D341Med (cell line): ENCODE data around the gene DEPP1.

Source experiments
- DNase-seq: peaks from one replicate; pipeline ENCODE4 v3.0.0; 2012; ENCODE audit warnings: low spot score

The DEPP1 gene

DNA sequence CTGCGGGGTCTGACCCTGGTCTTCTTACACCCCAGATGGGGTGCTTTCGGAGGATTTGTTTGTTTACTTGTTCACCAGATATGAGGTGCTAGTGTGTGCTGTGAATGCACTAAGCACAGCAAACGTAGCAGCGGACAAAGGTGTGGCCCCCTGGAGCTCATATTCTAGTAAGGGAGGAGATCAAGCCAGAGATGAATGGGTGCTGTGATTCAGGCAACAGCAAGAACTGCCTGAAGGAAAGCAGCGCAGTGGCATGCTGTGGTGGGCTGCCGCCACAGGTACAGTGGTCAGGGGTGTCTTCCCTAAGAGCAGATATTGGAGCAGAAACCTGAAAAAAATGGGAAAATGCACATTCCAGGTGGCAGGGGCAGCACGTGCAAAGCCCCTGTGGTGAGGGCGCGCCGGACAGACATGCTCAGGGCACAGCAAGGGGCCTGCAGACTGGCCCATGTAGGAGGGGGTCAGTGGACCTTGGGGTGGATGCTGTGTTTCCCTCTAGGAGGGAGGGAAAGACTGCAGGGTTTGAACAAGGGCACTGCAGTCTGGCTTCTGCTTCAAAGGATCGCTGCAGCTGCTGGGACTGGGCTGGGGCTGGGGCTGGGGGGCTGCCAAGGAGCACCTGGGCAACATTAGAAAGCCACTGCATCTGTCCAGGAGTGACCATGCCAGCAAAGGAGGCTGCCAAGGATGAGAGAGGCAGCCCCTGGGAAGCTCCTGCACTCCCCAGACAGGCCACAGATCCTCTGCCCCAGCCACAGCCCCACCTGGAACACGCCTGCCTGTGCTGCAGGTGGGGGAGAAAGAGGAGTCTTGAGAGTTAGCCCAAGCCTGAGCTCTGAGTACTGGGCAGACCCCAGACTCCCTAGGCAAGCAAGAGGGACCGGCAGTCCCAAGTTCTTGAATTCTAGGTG lies 927 bp upstream of the DEPP1 start:
- DNase-seq = no peak

DNA sequence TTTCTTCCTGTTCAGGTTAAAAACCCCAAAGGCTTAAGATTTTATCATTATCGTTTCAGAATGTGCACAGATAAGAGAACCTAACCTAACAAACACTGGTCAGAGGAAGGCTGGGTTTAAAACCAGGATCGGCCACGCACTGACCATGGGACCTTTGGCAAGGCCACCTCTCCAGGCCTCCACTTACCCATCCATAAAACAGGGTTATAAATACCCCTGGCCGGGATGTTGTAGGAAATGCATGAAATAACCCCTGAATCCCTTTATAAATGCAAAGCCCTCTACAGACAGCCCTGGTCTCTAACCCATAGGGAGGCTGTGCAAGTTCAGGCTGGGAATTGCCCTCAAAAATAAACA lies 418 bp downstream of the DEPP1 start:
- no peak for DNase-seq

DNA sequence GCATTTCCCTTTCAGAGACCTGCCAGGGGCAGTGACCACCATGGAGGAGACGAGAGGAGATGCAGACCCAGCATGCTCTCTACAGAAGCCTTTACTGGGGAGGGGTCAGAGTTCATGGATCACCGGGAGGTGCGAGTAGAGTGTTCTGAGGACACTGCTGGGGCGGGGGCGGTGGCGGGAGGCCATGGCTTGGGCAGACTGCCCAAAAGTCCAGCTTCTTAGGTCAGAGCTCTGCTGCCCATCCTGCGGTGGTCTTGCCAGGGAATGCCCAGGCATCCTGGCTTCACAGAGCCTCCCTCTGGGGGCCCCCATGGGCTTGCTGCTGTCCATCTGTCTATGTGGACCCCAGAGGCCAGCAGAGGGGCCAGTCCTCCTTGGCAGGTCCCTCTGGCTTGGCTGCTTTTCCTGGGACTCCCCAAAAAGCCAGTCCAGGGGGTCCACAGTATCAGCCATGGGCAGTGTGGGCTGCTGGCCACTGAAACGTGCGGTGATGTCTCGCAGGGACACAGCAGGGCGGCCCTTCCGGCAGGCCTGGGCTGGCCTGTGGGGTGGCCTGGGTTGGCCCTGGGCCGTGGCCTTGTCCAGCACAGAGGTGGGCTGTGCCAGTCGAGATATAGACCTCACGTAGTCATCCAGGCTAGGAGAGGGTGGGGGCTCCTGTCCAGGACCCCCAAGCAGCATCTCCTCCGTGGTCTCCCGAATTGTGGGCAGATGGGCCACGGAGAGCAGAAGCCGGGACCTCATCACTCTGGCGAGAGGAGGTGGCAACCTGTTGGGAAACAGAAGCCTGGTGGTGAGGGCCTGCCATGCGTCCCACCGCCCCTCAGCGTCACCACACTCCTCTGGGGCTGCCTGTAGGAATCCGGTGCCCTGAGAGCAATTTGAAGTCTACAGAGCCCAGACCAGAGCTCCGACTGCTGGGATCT lies 1.1 kb downstream of the DEPP1 start:
- DNase-seq = no peak

DNA sequence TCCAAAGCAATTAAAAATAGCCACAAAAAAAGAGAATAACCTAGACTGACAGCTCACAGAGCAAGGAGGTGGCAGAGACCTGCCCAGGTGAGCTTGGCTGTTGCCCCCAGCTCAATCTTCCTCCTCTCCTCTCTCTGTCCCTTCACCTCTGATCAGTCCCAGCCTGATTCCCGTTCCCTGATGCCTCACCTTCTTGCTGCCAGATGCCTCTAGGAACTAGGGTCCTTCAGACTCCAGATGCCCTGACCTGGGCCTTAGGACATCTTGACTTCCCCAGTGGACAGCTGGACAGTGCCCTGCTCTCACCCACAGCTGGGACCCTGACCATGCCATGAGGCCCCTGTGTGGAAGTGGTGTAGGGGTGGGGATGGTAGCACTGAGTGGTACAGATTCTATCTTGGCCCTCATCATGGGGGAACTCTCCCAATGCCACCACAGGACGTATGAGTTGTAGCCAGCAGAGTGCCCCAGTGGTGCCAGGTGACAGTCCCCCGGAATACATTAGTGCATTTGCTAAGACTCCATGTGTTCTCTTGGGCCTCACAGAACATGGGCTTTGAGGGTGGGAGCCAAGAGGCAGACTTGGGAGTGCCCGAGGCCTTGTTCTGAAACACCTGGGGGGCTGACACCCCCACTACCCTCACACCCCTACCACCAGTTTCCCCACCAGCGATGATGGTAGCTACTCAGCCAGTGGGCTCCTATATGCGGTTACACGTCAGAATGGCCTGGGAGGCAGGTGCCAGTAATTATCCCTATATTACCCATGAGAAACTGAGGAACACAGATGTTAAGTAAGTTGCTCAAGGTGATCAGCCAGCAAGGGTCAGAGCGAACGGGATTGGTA lies 2.0 kb downstream of the DEPP1 start:
- no peak for DNase-seq

DNA sequence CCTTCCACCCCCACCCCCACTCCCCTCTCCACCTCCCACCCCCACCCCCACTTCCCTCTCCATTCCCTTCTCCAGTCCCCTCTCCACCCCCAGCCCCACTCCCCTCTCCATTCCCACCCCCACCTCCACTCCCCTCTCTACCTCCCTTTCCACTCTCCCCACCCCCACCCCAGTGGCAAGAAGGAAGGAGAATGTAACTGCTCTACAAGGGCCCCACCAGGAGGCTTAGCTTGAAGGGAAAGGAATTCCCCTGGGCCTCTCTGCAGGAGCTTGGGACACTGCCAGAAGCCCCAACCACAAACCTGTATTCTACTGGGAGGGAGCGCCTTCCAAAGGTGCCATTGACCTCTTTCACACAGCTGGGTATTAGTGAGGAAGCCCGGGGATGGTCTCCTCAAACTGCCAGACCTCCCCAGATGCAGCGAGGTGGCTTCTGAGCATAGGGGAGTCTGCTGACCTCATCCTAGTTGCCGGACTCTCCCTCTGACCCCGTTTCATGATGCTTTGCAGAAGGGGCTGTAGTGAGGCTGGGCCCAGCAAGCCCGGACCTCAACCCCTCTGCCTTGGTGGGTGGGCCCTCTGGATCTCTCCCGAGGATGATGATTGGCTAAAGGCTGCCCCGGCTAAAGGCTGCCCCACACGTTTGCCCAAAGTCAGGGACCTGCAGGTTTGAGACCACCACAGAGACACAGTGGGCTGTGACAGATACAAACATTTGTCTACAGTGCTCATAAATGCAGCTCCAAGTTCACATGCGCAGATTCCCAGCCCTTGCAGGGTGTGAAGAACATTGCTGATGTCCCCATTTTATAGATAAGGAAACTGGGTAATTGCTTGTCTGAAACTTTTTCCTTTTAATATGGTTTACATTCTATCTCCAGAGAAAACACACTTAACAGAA lies 2.9 kb downstream of the DEPP1 start:
- peak; percentile 76 for DNase-seq

DNA sequence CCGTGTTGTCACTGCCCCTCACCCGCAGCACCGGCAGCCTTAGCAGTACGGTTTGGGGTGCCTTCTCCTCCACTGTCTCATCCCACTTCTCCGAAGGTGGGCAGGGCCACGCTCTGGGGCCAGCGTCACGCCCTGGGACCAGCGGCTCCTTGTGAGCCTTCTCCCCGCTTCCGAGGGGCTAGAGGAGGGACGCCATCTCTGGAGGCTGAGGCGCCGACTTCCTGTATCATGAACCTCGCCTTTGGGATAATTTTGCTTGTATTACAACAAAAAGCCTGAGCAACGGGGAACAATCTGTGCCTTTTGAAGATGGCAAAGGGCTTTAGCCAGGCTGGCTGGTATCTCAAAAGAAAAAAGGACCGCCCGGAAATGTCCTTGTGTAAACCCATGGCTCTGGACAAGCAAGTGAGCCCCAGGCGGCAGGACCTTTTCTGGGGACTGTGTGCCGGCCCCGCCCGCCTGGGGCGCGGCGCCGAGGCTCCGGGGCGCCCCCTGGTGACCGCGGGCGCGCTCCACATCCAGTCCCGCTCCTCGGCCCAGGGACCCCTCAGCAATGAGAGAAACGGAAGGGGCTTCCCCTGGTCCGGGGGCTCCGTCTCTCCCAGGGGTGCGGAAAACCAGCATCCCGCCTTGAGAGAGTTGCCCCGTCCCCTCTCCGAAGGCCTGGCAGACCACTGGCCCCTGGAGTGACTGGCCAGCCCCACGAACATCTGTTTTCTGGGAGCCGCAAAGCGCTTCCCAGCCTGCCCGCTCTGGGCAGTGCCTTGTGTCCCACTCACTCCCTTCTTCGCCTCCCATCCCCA lies 3.8 kb downstream of the DEPP1 start:
- peak; percentile 95 for DNase-seq

DNA sequence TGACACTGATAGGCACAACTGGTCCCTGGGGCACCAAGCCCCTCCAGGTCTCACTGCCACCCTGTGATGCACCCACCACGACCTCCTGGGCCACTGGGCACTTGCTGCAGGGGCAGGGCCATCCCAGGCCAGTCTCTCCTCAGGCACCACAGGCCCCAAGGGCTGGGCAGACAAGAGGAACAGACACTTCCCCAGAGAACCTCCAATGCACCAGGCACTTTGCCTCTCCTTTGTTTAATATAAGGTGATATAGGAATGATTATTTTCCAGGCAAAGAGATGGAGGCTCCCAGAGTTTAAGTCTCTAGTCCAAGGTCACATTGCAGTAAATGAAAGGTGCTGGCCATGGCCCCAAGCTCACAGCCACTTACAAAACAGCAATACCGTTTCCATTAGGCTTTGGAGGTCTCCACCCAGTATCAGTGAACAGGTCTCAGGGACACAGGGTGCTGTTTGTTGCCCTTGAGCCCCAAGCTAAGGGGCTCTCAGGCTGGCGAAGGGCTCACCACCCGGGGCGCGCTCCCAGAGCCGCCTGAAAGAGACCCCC lies 4.5 kb downstream of the DEPP1 start:
- no peak for DNase-seq

DNA sequence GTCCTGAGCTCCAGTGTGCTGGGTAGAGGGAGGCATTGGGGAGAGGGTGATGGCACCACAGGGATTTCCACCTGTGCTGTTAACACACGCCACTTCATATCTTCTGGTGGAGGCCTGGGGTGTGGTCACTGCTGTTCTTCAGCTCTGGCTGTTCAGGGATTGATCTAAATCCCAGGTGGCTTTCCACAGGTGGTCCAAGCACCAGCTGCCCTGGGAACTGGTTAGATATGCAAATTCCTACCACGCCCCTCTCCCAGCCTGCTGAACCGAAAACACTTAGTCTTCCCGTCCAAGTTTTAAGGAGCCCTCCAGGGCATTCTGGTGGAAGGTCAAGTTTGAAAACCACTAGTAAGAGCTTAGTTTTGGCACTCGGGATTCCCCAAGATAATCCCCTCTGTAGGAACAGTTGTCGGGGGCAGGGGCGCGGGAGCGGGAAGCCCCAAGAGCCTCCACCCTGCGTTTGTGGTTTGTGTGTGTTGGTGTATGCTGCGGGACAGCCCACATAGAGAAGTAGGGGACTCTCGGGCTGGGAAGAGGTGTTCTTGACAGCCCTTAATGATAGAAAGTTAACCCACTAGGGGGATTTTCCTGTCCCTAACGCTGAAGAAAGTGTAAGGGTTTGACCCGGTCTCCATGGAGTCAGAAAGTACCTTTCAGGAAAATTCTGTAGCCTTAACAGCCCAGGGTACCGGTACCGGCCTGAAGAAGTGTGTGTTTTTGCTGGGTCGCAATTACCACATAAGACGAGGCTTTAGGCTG lies 5.1 kb downstream of the DEPP1 start:
- DNase-seq = no peak

DNA sequence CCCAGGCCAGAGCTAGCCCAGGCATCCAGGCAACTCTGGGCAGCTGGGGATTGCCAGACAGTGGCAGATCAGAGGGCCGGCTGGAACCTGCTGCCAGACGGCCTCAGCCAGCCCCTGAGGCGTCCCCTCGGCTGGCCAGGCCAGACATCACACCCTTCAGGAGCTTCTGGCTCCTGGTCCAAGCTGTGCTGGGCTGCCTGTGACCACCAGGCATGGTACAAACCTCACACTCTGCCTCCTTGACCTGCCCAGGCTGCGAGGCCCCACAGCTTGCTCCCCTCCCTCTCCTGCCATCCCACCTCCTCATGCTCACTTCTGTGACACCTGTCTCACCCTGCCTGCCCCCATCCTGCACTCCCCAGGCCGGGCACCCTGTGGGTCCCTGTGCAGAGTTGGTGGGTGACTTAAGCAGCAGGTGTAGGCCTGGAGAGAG lies 5.7 kb downstream of the DEPP1 start:
- no peak for DNase-seq

DNA sequence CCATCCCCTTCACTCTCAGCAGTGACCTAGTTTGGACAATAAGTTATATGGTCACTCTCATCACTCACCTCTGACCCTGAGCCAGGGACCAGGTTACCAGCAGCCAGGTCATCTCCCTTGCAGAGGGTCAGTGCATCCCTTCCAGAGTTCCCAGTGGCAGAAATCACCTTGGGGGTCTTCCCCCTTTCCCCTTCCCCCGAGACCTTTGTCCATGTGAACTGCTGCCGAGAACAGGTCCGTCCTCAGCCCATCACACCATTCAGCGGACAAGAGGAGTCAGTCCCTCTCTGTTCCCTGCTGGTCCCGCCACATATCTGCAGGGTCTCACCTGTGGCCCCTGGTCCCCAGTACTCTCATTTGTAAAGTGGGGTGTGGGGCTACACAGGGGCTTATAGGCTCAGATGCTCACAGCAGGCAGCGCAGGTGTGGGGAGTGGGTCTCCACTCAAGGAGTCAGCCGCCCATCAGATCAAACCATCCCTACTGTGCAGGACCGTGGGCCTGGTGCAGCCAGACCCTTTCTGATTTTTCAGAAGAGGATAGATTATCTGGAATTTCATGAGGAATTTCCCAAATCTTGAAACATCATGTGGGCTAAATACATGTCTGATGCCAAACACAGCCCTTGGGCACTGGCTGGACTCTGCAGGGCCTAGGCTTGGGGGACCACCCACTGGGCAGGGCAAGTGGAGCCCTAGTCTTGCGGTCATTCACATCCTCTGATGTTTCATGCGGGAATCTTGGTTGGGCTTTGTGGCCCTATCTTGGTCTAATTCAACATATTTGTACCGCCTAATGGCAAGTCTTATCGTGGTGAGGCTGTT lies 6.5 kb downstream of the DEPP1 start:
- DNase-seq = no peak

DNA sequence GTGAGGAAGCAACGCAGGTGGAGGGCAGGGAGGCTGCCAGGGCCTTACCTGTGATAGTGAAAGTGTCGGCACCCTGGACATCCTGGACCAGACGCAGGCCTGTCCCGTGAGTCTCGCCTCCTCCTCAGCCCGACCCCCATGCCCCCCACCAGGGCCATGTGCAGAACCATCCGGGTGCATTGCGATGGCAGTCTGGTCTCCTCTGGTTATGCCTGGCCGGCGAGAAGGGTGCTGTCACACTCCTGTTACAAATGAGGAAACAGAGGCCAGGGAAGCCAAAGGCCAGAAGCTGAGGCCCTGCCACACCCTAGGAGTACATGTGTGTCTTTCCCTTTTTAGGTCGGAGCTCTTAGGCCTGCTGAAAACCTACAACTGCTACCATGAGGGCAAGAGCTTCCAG lies 7.2 kb downstream of the DEPP1 start:
- DNase-seq = no peak

DNA sequence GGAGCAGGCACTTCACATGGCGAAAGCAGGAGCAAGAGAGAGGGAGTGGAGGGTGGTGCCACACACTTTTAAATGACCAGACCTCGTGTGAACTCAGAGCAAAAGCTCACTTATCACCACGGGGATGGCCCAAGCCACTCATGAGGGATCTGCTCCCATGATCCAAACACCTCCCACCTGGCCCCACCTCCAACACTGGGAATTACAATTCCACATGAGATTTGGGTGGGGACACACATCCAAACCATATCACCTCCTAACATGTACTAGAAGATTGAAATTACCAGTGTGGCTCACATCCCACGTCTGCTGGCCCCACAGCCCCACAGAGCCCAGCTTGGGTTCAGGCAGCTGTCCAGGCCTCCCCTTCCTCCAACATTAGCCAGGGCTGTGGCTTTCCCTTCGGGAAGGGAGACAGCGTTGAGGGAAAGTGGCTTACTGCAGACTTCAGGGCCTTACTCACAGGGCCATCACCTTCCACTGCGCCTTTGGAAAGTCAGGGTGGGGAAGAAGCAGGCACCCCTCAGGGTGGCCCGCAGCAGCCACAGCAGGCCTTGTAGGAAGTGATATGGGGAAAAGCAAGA lies 7.7 kb downstream of the DEPP1 start:
- DNase-seq = no peak

DNA sequence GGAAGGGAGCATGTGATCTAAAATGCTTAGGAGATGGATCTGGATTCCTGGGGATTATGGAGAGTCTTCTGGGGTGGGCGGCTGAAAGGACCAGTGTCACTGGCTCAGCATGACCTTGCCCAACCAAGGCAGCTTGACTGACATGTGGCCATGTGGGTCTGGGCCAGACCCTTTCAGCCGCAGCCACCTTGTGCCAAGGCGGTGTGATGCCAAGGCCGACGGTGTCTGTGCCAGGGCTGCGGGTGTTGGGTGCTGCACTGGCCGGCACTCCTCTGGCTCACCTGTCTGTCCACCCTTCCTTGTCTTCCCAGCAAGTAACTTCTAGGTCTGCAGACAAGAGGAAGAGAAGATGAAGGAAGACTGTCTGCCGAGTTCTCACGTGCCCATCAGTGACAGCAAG lies 8.8 kb downstream of the DEPP1 start:
- DNase-seq = no peak

DNA sequence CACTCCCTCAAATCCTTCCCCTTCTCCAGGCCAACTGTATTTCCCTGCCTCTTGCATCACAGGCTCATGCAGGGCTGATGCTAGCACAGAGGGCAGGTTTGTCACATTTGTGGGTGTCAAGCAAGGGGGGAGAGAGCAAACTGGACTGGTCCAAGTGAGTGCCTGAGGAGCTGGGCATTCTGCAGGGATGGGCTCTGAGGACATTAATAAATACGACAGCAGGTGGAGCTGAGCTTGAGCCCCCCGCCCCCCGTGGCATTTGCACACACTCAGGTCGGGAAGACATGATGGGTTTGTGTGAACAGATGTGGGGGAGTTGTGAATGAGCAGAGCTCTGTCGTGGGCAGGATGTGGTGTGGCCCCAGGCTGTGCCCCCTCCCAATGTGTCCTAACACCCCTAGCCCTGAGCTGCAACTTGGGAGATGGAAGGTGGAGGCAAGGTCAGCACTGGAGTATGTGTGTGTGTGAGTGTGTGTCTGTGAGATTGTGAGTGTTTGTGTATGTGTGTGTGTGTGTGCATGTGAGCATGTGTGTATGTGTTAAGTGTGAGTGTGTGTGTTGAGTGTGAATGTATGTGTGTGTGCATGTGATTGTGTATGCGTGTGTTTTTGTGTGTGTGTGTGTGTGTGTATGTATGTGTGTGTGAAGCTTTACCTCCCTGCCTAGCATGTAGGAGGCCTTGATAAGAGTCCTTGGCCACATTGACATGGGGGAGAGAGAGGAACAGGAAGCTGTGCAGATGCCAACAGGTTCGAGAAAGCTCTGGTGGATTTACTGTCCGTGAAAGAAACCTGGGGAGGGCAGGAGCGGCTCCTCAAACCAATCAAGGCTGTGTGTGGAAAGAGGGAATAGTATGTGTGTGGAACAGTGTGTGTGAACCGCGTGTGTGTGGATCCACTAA lies 9.9 kb downstream of the DEPP1 start:
- no peak for DNase-seq

DNA sequence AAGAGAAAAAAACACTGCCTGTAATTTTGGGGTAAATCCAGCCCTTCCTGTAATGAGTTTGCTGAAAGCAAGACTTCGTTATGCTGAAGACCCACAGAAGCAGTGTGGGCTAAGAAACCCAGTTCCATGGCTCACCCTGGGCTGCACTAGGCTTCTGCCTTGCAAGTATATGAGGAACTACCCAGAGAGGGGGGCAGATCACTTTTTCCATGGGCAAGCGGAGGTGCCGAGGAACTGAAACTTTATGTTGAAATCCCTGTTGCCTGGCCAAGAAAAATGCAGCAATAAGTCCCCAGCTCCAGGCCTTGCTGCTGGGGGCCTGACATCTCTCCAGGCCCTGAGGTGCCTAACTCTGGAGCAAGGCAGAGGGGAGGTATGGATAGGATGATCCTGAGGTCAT lies 10.5 kb downstream of the DEPP1 start:
- no peak for DNase-seq

DNA sequence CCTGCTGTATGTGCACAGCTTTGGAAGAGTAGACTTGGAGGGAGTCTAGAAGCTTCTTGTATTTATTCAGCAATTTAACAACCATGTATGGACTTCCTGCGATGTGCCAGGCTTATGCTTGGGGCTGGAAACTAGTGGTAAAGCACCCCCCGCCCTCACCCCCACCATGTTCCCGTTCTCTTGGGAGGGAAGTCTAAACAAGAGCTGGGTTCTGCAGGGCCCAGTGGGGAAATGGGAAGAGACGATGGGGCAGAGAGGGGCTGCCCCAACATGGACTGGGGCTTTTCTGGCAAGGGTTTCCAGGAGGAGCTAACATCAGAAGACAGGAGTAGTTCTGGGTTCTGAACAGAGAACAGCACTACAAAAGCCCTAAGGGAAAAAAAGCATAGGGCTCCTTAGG lies 11.0 kb downstream of the DEPP1 start:
- DNase-seq = no peak
